Stimulated activated CD8-positive, alpha-beta memory T cell treated with anti-CD3 and anti-CD28 coated beads, Interleukin-12 subunit alpha, Interleukin-12 subunit beta, amount 100 ng/mL, for 24 hours (primary cell): ENCODE results near the gene INSYN2B.

ENCODE experiments used
- DNase-seq: peaks from one replicate; pipeline ENCODE4 v3.0.0-alpha.2; 2020; ENCODE audit errors: extremely low read depth

The INSYN2B gene

DNA sequence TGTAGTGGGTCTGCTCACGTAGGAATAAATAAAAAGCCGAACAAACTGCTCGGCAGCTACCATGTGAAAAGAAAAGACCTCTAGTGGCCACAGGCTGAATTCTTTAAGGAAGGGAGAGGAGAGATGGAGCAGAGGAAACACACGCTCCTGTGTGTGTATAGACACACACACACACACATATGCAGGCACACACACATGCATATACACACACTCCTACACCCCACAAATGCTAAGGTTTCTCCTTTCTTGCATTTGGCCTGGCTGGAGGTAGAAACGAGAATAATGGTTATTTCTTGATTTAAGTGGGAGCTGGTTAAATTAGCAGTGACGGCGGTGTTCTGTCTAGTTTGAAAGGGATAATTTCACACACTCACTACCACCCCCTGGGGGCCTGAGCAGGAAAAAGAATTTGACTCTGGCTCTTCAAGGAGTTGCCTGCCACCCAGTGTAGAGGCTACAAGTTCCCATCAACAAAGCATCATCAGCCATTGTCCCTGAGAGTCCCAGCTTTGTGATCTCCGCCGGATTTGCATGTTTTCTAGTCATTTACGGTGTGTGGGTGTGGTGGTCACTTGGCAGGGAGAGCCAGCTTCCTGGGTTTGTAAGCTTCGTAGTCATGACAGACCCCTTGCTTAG, at the start of gene INSYN2B:
TSS of gene INSYN2B (minus strand) at position 78 of the 636 bp plus-strand sequence. CDS start 96,597 bp downstream, outside the sequence.
- no peak for DNase-seq

- no peak for DNase-seq
These were observed 47.8 kb upstream of the INSYN2B start for GRCh38 chr5:170028124-170028523.

- DNase-seq, result no peak
These were observed 45.6 kb upstream of the INSYN2B start for GRCh38 chr5:170025853-170026252.

GRCh38 chr5:170021506-170021905, 41.2 kb upstream of the INSYN2B start:
- no peak for DNase-seq

- DNase-seq, result no peak
These were observed 40.1 kb upstream of the INSYN2B start for GRCh38 chr5:170020423-170020822.

GRCh38 chr5:170012622-170013021, 32.3 kb upstream of the INSYN2B start:
- DNase-seq, result no peak

DNA sequence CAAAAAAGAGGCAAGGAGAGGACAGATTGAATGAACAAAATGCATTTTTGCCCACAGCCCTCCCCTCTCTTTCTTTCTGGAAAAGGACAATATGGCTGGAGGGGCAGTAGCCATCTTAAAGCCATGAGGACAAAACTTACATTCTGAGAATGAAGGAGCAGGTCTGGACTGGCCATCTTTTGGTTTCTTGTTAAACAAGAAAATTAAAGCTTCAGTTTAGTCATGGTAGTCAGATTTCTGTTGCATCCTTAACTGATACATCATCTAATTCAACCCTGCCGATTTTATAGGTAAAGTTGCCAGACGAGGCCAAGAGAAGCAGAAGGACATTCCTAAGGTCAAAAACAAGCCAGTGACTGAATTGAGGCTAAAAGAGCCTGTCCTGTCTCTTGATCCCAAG, 31.5 kb upstream of the INSYN2B start:
- DNase-seq, result no peak

- DNase-seq, result no peak
These were observed 30.3 kb upstream of the INSYN2B start for GRCh38 chr5:170010595-170010994.

DNA sequence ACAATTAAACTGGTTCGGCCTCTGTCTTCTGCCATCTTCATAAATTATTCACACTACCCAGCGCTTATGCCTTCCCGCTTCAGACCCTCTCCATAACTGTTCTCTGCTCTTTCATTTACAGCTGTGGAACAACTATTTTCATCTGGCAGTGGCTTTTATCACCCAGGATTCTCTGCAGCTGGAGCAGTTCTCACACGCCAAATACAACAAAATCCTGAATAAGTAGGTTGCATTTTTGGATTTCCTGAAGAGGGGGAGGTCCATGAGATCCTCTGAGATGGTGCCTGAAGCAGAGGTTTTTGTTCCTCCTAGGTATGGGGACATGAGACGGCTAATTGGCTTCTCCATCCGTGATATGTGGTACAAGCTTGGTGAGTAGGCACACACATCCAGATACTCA, 28.1 kb upstream of the INSYN2B start:
- DNase-seq, result no peak

DNA sequence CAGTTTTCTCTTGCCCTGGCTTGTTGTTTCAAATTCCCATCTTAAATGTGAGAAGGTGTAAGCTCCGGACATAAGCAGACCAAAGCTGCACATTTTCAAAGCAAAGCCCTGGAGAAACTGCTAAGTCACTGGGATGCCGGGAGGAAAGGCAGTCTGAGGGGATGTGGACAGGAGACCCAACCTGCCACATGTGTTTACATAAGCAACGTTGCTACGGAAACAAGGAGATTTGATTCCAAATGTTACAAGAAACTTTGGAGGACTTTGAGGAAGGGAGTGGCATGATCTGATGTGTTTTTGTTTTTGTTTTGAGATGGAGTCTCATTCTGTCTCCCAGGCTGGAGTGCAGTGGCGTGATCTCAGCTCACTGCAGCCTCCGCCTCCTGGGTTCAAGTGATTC, 25.7 kb upstream of the INSYN2B start:
- no peak for DNase-seq

DNA sequence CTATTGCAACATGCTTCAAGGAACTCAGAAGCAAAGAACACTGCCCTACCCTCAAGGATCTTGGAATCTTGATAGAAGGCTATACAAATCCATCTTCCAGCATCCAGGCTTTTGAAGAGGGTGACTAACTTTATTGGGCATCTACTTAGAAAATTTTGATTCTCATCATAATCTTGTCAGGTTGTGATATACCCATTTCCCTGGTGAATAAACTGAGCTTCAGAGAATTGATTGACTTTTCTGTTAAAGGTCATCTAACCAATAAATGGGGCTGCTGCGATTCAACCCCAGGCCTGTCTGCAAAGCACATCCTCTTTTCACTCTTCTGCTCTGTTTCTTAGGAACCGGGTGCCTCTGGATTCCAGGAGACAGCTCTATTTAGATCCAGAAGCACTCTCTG, 19.9 kb upstream of the INSYN2B start:
- no peak for DNase-seq

DNA sequence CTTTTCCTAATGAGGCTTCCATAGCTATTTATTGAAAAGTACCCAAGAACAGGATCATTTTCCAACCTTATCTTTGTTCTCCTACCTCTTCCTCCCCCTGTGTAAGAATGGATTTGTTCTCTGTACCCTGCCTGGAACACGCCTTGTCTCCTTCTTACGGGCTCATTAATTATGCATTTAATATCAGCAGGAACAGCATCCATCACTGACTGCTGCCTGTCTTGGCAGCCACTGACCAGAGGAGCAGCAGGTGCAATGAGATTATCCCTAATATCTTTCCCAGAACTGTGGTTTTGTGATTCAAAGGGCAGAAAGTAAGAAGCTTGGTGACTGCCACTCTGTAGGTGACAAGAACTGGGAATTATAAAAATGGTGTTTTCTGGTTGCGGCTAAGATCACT, 19.3 kb upstream of the INSYN2B start:
- DNase-seq, result no peak

DNA sequence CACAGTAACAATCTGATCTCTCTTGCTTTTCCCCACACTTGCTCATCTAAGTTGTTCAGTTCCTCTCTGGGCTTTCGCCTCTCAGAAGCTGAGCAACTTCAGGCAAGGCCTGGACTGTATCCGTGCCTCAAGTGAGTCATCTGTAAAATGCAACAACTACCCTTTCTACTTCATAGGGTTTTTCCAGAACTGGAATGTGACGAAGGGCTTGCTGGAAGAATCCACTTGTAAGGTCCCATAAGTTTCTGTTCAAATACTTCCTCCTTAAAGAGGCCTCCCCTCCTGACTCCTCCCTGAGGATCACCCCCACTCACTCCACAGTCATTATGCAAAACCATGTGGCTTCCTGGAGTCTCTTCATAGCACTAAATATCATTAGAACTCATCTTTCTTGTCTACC, 17.5 kb upstream of the INSYN2B start:
- no peak for DNase-seq

DNA sequence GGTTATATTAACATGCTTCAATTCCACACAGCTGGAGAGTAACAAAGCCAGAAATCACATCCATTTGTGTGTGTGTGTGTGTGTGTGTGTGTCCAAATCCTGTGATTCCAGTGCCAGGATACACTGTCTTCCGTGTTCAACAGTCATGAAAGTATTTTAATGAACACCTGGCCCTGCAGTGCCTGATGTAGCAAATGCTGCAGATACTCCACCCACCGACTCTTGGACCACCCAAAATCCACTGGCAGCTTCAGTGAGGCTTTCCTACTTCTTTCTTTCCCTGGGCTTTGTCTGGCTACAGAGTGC, 13.1 kb upstream of the INSYN2B start:
- DNase-seq, result no peak

DNA sequence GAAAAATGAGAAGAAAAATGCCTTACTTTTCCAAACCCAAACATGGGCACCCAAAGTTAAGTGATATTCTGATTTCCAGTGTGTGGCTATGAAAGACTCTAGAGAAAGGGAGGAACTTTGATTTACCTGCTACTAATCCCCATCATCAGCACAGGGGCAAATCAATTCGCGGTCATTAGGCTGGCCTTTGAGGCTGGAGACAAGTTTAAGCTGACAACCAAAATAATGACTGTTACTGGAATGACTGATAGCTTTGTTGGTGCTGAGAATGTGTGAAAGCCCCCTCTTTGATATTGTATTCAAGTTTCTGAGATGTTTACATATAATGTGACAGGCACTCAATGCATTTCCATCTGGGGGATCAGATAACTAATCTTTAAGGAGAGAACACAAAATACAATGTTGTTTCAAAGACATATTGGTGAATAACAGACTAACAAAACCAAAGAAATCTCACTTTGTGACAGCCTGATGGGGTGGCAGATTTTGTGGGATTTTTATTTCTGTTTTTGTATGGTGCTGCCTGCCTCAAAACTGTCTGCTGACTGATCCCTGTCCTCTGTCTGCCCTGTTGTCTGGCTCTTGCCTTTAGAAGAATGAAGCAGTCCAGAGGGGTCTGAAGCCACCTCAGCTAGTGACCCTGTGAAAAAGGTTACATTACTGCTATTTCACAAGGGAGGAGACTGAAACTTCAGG, 12.6 kb upstream of the INSYN2B start:
- no peak for DNase-seq

DNA sequence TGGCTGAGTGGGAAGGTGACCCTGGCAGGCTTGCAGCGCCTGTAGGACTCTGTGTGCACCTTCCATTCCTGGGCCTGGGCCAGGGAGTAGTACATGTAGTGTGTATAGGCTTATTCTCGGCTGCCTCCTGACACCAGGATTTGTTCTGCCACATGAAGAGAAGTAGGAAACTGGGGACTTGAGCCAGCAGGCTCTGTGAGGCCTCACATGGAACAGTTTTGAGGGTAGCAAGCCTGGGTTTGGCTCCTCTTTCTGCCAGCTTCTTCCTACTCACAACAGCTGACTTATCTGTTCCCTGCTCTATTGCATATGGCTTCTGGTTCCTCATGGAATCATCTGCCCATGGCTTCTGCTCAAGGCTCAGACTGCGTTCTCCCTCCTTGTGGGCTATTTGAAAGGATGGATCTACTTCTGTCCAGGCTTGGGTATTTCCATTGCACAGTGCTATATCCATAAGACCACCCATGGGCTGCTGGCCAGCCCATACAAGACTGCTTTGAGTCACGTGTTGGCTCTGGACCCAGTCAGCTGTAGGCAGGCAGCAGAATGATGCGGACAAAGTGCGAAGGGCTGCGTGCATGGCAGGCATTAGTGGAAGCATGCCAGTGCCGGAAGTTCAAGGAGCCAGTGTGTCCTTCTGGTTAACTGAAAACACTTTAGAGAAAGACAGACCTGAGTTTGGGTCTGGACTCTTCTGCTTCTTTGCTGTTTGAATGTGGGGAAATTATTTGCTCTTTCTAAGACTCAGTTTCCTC, 11.0 kb upstream of the INSYN2B start:
- no peak for DNase-seq

DNA sequence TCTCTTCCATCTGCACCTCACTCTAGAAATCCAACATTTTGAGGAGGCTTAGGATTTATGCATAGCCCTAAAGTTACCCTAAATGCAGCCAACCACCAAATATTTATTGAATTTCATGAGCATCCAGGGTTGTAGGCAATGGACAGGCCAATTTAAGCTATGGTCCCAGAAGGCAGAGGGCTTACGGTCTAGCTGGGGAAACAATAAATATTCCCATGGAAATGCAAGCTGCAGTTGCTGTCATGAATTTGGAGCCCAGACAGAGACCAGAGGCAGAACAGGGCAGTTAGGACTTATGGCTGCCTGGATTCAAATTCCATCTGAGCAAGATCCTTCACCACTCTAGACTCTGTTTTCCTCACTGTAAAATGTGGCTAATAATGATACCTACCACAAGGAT, 9.1 kb upstream of the INSYN2B start:
- no peak for DNase-seq

GRCh38 chr5:169988947-169989346, 8.7 kb upstream of the INSYN2B start:
- no peak for DNase-seq

DNA sequence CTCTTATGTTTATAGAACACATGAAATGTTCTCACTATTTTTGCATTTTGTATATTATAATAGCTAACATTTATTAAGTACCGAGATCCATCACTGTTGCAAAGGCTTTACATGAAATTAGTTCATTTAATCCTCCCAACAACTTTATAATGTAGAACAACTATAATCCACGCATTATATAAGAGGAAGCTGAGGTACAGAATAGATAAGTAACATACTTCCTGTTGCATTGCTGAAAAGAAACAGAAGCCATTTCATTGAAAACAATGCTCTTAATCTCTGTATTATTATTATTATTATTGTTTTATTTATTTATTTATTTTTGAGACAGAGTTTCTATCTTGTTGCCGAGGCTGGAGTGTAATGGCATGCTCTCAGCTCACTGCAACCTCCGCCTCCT, 7.9 kb upstream of the INSYN2B start:
- no peak for DNase-seq

- no peak for DNase-seq
These were observed 424 bp downstream of the INSYN2B start for GRCh38 chr5:169979871-169980270.

GRCh38 chr5:169978714-169979113, 1.6 kb downstream of the INSYN2B start:
- no peak for DNase-seq

- no peak for DNase-seq
These were observed 6.0 kb downstream of the INSYN2B start for GRCh38 chr5:169974121-169974770.

GRCh38 chr5:169973056-169973455, 7.2 kb downstream of the INSYN2B start:
- DNase-seq, result no peak
